ENCODE data around the gene TLX2. TPM values are rescaled to one million over a fixed set of nuclear protein-coding genes. Genes with fewer than 3 reads are reported as not detected.

The TLX2 gene
- total RNA-seq, 1 donor from 2014 or later = not detected

- intact Hi-C loops (cut with DNase I) = loop anchor here (5.0 to 10.0 kb wide), 2 partner anchors 60 to 127 kb away; partner anchors contain the start of gene SEMA4F
These were observed 13.5 kb downstream of the TLX2 start for GRCh38 chr2:74527741-74528140.

DNA sequence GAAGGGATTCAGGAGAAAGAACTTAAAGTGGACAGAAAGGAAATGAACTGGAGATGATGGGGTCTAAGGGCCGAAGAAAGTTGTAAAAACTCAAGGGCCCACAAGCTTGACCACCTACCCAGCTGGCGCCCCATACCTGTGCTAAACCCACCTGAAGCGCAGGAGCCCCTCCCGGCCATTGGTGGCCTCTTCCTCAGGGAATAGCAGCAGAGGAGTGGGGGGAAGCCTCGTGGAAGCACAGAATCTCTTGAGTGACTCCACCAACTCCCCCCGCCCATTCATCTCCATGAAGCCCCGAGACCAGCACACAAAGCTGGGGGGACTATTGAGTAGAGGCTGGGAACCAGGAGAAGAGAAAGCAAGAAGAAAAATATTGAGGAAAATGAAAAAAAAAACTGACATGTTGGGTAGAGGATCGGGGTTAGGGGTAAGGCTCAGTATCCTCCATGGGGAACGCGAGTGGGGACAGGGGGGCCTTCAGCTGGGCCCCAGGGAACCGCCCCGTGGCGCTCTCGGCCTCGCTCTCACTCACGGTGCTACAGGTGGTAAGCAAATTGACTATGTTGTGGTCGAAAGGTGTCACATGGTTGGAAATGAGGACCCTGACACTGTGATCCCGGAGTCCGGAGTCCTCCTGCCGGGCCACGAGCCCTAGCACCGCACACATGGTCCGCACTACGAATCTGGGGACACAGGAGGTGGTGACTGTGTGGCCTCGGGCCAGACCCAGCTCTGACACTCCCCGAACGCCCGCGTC is 14.5 kb downstream of the TLX2 start:
- intact Hi-C loops (cut with DNase I) = loop anchor here (1.0 to 10.0 kb wide), 6 partner anchors 21 to 126 kb away; partner anchors contain the start of genes CCDC142, DOK1, INO80B and PCGF1
- DNase-seq (ENCODE audit: low spot score) = peak; percentile 41

More at GRCh38 chr2:74527741-74528140, 13.5 kb downstream of the TLX2 start:
- peak; percentile 54 for DNase-seq (ENCODE audit: low spot score)

GRCh38 chr2:74529357-74530238 is 15.3 kb downstream of the TLX2 start, which contains the start of the genes AUP1 and HTRA2:
Gene AUP1, minus strand, starts transcription at chr2:74529706. Its CDS starts 77 bp downstream, at chr2:74529629.
Gene HTRA2, plus strand, starts transcription at chr2:74529933. Its CDS starts 74 bp downstream, at chr2:74530007.
- DNase-seq (ENCODE audit: low spot score) = peak; percentile 99
- intact Hi-C loops (cut with DNase I) = loop anchor here (1.0 to 10.0 kb wide), 8 partner anchors 19 to 705 kb away; partner anchors contain the start of genes CCDC142, DOK1, INO80B and PCGF1

DNA sequence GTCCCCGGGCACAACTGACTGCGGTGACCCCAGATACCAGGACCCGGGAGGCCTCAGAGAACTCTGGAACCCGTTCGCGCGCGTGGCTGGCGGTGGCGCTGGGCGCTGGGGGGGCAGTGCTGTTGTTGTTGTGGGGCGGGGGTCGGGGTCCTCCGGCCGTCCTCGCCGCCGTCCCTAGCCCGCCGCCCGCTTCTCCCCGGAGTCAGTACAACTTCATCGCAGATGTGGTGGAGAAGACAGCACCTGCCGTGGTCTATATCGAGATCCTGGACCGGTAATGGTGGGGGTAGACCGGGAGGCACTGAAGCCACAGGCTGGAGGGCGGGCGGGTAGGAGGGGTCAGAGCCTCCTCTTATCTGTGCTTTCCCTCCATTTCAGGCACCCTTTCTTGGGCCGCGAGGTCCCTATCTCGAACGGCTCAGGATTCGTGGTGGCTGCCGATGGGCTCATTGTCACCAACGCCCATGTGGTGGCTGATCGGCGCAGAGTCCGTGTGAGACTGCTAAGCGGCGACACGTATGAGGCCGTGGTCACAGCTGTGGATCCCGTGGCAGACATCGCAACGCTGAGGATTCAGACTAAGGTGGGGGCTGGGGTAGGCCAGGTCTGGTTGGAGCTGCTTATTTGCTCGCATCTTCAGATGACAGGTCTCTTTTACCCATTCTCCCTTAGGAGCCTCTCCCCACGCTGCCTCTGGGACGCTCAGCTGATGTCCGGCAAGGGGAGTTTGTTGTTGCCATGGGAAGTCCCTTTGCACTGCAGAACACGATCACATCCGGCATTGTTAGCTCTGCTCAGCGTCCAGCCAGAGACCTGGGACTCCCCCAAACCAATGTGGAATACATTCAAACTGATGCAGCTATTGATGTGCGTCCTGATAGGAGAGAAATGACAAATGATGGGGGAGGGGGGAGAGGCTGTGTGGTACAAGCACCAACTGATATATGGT is 16.3 kb downstream of the TLX2 start:
- peak; percentile 75 for DNase-seq (ENCODE audit: low spot score)
- intact Hi-C loops (cut with DNase I) = loop anchor here (2.0 to 10.0 kb wide), 2 partner anchors 18 to 706 kb away; partner anchors contain the start of gene STAMBP

DNA sequence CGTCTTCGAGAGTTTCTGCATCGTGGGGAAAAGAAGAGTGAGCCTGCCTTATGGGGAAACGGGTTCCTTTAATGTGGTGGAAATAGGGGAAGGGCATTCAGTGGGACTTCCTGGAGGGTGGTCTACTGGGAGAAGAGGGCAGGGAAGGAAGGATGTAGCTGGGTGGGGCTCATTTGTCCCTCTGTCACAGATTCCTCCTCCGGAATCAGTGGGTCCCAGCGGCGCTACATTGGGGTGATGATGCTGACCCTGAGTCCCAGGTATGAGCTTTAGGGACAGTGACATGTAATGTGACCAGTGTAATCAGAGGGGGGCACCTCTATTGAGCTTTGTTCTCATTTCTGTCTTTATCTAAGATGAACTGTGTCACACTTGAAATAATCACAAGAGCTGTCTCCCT is 17.4 kb downstream of the TLX2 start:
- peak; percentile 65 for DNase-seq (ENCODE audit: low spot score)
- intact Hi-C loops (cut with DNase I) = loop anchor here (2.0 to 10.0 kb wide), 2 partner anchors 17 to 707 kb away; partner anchors contain the start of gene STAMBP

DNA sequence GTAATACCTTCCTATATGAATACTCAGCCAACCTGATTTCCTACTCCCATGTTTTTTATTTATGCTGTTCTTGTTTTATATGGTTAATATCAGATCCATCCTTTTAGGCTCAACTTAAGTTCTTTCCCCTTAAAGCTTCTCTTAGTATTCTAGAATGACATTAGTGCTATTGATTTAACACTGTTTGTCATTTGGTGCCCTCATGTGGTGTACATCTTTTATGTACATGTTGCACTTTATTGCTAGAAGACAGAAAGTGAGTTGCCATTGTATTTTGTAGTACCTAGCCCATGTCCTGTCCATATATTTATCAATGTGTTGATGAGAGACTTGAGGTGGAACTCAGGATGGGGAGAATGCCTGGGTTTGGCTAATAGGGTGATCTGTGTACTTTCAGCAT is 18.0 kb downstream of the TLX2 start:
- intact Hi-C loops (cut with DNase I) = loop anchor here (10.0 kb wide), 1 partner anchor 707 kb away; the partner anchor contains the start of gene STAMBP
- no peak for DNase-seq (ENCODE audit: low spot score)

DNA sequence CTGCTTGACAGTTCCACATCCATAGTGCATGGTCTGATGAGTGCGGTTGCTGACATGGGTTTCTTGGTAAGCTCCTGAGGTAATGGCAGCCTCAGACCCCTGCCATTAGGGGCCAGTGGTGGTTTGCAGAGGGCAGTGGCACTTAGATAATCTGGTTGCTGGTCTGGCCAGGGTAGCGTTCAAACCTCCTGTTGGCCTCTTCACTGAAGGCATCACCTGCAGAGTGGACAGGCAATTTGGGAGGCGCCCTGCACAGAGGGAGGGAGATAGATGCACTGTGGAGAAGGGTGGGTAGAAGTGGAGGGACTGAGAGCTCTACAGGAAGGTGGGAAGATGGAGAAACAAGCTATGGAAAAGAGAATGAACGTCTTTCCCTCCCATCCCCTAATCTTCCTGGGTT is 19.2 kb downstream of the TLX2 start:
- intact Hi-C loops (cut with DNase I) = loop anchor here (10.0 kb wide), 1 partner anchor 709 kb away; the partner anchor contains the start of gene STAMBP
- peak; percentile 43 for DNase-seq (ENCODE audit: low spot score)

- intact Hi-C loops (cut with DNase I) = loop anchor here (10.0 kb wide), 1 partner anchor 710 kb away; the partner anchor contains the start of gene STAMBP
These were observed 20.2 kb downstream of the TLX2 start for GRCh38 chr2:74534411-74534810.

GRCh38 chr2:74535440-74535965 is 21.3 kb downstream of the TLX2 start:
- intact Hi-C loops (cut with DNase I) = loop anchor here (10.0 kb wide), 1 partner anchor 711 kb away; the partner anchor contains the start of gene STAMBP

More at GRCh38 chr2:74534411-74534810, 20.2 kb downstream of the TLX2 start:
- peak; percentile 7 for DNase-seq (ENCODE audit: low spot score)

DNA sequence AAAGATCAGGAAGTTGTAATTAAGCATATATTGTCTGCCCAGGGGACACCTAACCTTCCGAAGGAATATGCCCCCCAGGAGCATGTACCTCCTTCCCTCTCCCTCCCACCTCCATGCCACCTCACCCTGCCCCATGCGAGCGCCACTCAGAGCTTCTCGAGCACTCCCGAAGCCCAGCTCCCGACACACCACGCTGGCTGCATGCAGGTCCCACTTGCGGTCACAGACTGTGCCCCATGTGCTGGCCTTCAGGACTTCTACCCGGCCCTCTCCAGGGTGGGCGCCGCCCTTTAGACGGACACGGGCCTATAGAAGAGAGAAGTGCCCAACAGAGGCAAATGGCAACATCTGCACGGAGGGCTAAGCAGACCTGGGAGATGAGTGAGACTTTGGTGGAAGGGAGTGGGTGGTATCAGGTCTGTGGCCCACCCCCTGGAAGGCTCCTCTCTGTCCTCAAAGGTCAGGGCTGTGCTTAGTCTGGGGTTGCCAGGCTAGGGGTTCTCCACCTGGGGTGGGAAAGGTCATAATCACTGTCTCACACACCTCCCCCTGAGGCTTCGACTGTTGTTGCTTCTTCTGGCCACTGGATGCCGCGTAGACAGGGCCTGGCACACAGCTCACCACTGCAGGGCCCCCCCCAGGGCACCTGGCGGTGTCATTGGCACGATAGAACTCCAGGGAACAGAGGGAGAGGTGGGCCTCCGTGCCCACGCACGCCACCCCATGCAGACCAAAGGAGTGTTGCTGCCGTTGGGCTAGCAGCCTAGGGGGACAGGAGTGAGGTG is 22.1 kb downstream of the TLX2 start:
- DNase-seq (ENCODE audit: low spot score) = no peak
- intact Hi-C loops (cut with DNase I) = loop anchor here (10.0 kb wide), 1 partner anchor 712 kb away; the partner anchor contains the start of gene STAMBP

More at GRCh38 chr2:74535440-74535965, 21.3 kb downstream of the TLX2 start:
- DNase-seq (ENCODE audit: low spot score) = no peak

GRCh38 chr2:74537140-74537539 is 22.9 kb downstream of the TLX2 start:
- intact Hi-C loops (cut with DNase I) = loop anchor here (10.0 kb wide), 1 partner anchor 712 kb away; the partner anchor contains the start of gene STAMBP
- no peak for DNase-seq (ENCODE audit: low spot score)

DNA sequence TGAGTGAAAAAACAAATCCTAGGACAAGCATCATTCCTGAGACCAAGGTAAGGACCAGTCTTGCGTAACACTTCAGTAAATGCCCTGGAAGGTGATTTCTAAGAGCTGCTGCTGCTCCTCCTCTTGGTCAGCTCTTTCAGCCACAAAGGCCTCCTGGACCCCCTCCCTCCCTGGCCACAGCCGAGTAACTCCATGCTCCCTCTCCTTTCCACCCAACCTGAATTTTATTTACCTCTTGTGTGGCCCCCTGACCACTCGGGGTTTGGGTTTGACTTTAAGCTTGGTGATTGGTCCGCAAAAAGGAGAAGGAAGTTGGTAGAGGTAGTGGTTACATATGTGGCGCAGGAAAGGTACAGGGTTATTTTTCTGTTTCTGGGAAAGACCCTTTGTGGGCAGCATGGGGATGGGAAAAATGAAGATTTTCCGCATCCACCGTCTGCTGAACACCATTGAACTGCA is 24.7 kb downstream of the TLX2 start:
- DNase-seq (ENCODE audit: low spot score) = no peak
- intact Hi-C loops (cut with DNase I) = loop anchor here (10.0 kb wide), 1 partner anchor 714 kb away; the partner anchor contains the start of gene STAMBP

- DNase-seq (ENCODE audit: low spot score) = no peak
- intact Hi-C loops (cut with DNase I) = no loop called here
These were observed 26.0 kb downstream of the TLX2 start for GRCh38 chr2:74540291-74540690.

GRCh38 chr2:74542978-74543377 is 28.7 kb downstream of the TLX2 start:
- peak; percentile 33 for DNase-seq (ENCODE audit: low spot score)
- intact Hi-C loops (cut with DNase I) = no loop called here

DNA sequence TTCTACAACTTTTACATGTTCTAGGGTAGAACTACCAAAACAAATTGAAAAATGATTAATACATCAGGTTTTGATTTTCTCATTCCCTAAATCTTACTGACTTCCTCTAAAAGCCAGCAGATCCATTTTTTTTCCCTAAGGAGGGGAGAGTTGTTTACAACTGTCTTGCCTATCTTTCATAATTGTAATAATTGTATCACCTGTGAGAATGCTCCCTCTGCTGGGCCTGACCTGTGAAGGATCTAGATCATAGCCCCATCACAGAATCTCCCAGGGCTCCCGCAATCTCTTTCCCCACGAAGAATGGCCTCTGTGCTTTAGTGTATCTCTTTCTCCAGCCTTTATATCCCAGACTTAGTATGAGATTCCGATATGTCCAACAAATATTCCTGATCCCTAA is 30.4 kb downstream of the TLX2 start:
- peak; percentile 10 for DNase-seq (ENCODE audit: low spot score)
- intact Hi-C loops (cut with DNase I) = no loop called here

- peak; percentile 14 for DNase-seq (ENCODE audit: low spot score)
- intact Hi-C loops (cut with DNase I) = no loop called here
These were observed 31.8 kb downstream of the TLX2 start for GRCh38 chr2:74546004-74546403.
